NOMO-1 treated with dmso at 0.1 percent for 144 hours (cell line): Measurements from ENCODE around the gene TRAF1.

Experiments used
- DNase-seq: peaks from one replicate; lab custom pipeline; 2025; ENCODE audit not compliant: unreplicated experiment; lab: John Stamatoyannopoulos, UW

TRAF1 gene

GRCh38 chr9:120924698-120925534 is 1.7 kb downstream of the TRAF1 start:
- no peak for DNase-seq

GRCh38 chr9:120923620-120924328 is 2.8 kb downstream of the TRAF1 start:
- no peak for DNase-seq

GRCh38 chr9:120922404-120923195 is 4.0 kb downstream of the TRAF1 start:
- DNase-seq, result no peak

GRCh38 chr9:120921661-120922181 is 4.9 kb downstream of the TRAF1 start:
- no peak for DNase-seq

GRCh38 chr9:120920806-120921178 is 5.8 kb downstream of the TRAF1 start:
- no peak for DNase-seq

GRCh38 chr9:120919843-120920805 is 6.5 kb downstream of the TRAF1 start:
- no peak for DNase-seq

- DNase-seq, result no peak
Measured at GRCh38 chr9:120918931-120919842, 7.4 kb downstream of the TRAF1 start.

GRCh38 chr9:120917929-120918762 is 8.4 kb downstream of the TRAF1 start:
- no peak for DNase-seq

GRCh38 chr9:120916991-120917880 is 9.4 kb downstream of the TRAF1 start:
- no peak for DNase-seq

- DNase-seq, result no peak
Measured at GRCh38 chr9:120916588-120916987, 10.0 kb downstream of the TRAF1 start.

GRCh38 chr9:120915854-120916470 is 10.6 kb downstream of the TRAF1 start:
- DNase-seq, result no peak

GRCh38 chr9:120914953-120915352 is 11.6 kb downstream of the TRAF1 start:
- no peak for DNase-seq

GRCh38 chr9:120914396-120914795 is 12.2 kb downstream of the TRAF1 start:
- DNase-seq, result no peak

- DNase-seq, result no peak
Measured at GRCh38 chr9:120913647-120914264, 12.8 kb downstream of the TRAF1 start.

GRCh38 chr9:120912958-120913646 is 13.5 kb downstream of the TRAF1 start:
- no peak for DNase-seq

GRCh38 chr9:120911295-120911837 is 15.2 kb downstream of the TRAF1 start:
- no peak for DNase-seq
